Measurements from ENCODE around the gene MORC4.

- TF ChIP-seq CTCF (IDR thresholded peaks at IDR 0.05 in 8 of 11, conservative IDR thresholded peaks at IDR 0.05 in 3 of 11) (no peak), POLR2A (IDR thresholded peaks at IDR 0.05) (no peak), POLR2AphosphoS5 (IDR thresholded peaks at IDR 0.05) (peak; percentile 76 to 86 (median 79))
Observed at GRCh38 chrX:107000013-107000515, at the start of gene MORC4.

Data from spleen (tissue), 7 donors.